SW480 (cell line): ENCODE measurements around the gene EPHA5.
"Not testable (repeated sequence)": the region's sequence is repeated elsewhere in the genome, so short reads cannot be mapped to it uniquely, and the experiment has no call there.

Experiments used
- DNase-seq: peaks from one replicate; pipeline ENCODE4 v3.0.0-alpha.2; 2016; ENCODE audit warnings: low spot score

EPHA5 gene

GRCh38 chr4:65367306-65367705 is 303.0 kb downstream of the EPHA5 start:
- DNase-seq = no peak

GRCh38 chr4:65358914-65359313 is 311.4 kb downstream of the EPHA5 start:
- DNase-seq = no peak

- no peak for DNase-seq
Measured at GRCh38 chr4:65353098-65353497, 317.2 kb downstream of the EPHA5 start.

- DNase-seq = no peak
Measured at GRCh38 chr4:65344278-65344825, 325.9 kb downstream of the EPHA5 start.

- DNase-seq = no peak
Measured at GRCh38 chr4:65343342-65343741, 326.9 kb downstream of the EPHA5 start.

- no peak for DNase-seq
Measured at GRCh38 chr4:65341557-65341956, 328.7 kb downstream of the EPHA5 start.

- no peak for DNase-seq
Measured at GRCh38 chr4:65340382-65341109, 329.7 kb downstream of the EPHA5 start.

GRCh38 chr4:65337371-65337770 is 332.9 kb downstream of the EPHA5 start:
- DNase-seq = no peak

GRCh38 chr4:65336465-65336864 is 333.8 kb downstream of the EPHA5 start:
- DNase-seq = no peak

GRCh38 chr4:65316534-65316933 is 353.8 kb downstream of the EPHA5 start:
- no peak for DNase-seq

- DNase-seq = no peak
Measured at GRCh38 chr4:65311120-65311519, 359.2 kb downstream of the EPHA5 start.

- no peak for DNase-seq
Measured at GRCh38 chr4:65310586-65310985, 359.7 kb downstream of the EPHA5 start.

GRCh38 chr4:65308626-65309025 is 361.7 kb downstream of the EPHA5 start:
- DNase-seq = not testable (repeated sequence)

- DNase-seq = no peak
Measured at GRCh38 chr4:65302145-65302544, 368.1 kb downstream of the EPHA5 start.

GRCh38 chr4:65296246-65296645 is 374.0 kb downstream of the EPHA5 start:
- no peak for DNase-seq

- no peak for DNase-seq
Measured at GRCh38 chr4:65287071-65287470, 383.2 kb downstream of the EPHA5 start.
